ENCODE measurements around the gene APLP2.

GRCh38 chr11:130047141-130047540, 22.6 kb upstream of the APLP2 start:
- TF ChIP-seq POLR2AphosphoS5 (IDR thresholded peaks at IDR 0.05; ENCODE audit: borderline replicate concordance, low read depth, low read length) (no peak), EZH2 (IDR thresholded peaks at IDR 0.05) (no peak)

Measured in SK-N-MC (cell line).